Tibial nerve (tissue), 4 donors: ENCODE results near the gene TP53. TPM values are rescaled to one million over a fixed set of nuclear protein-coding genes. Genes with fewer than 3 reads are reported as not detected.

ENCODE experiments used
- DNase-seq, 2 donors: peaks; one replicate each; pipeline ENCODE4 v3.0.0-alpha.2; 2019; ENCODE audit warnings: low spot score in 2 of 2
- H3K27ac ChIP-seq, 4 donors: fragments of 200-600 bp; sonication (generic) in 3 of 4; one replicate each; pipeline ENCODE4 v1.5.1; 2017 to 2019; ENCODE audit warnings: mild to moderate bottlenecking in 1 of 4
- H3K27me3 ChIP-seq, 2 donors: fragments of 200-600 bp; sonication (generic) in 1 of 2; one replicate each; pipeline versions ENCODE4 v1.5.1 to v1.6.0; 2017 to 2019
- H3K36me3 ChIP-seq, 3 donors: fragments of 200-600 bp; sonication (generic); one replicate each; pipeline ENCODE4 v1.5.1; 2018 to 2019
- H3K4me1 ChIP-seq, 4 donors: fragments of 200-600 bp; sonication (generic) in 3 of 4; one replicate each; pipeline ENCODE4 v1.5.1; 2017 to 2019
- H3K4me3 ChIP-seq, 4 donors: fragments of 200-600 bp; sonication (generic) in 3 of 4; one replicate each; pipeline ENCODE4 v1.5.1; 2017 to 2019; ENCODE audit warnings: mild to moderate bottlenecking in 1 of 4, moderate library complexity in 1 of 4
- H3K9me3 ChIP-seq, 4 donors: fragments of 200-600 bp; sonication (generic) in 3 of 4; one replicate each; pipeline ENCODE4 v1.5.1; 2017 to 2019
- CTCF ChIP-seq, 5 experiments: fragments of 200-600 bp in 3 of 5; fragments of 450-650 bp in 2 of 5; sonication (generic) in 3 of 5; IDR thresholded peaks; one replicate each; pipeline ENCODE4 v1.5.1; 2016 to 2019; ENCODE audit warnings: antibody characterized with exemption in 5 of 5, mild to moderate bottlenecking in 3 of 5, moderate library complexity in 2 of 5
- EP300 ChIP-seq, 2 donors: sonication (generic); formaldehyde crosslinking; IDR thresholded peaks; one replicate each; pipeline ENCODE4 v1.6.1; 2017; ENCODE audit warnings: antibody characterized with exemption in 2 of 2, mild to moderate bottlenecking in 1 of 2
- POLR2A ChIP-seq, 2 donors: fragments of 450-650 bp; IDR thresholded peaks; one replicate each; pipeline ENCODE4 v1.6.1; 2017; ENCODE audit warnings: antibody characterized with exemption in 2 of 2, mild to moderate bottlenecking in 2 of 2, moderate library complexity in 2 of 2
- WGBS, 2 donors: methylation state at CpG; one replicate each; pipeline ENCODE4 v1.1.5; 2018; 5-methylcytosine and 5-hydroxymethylcytosine counted together
- total RNA-seq, 4 donors: library from RNA; depleted of rRNA; stranded (reverse); fragments of >200 nt; gene quantifications; one replicate each; pipeline ENCODE4 v1.1.0, GENCODE V29; 2016

TP53 gene
- total RNA-seq, 4 donors from 2014 or later, result 26.7 to 32.1 (median 30.0) TPM

- DNase-seq, result peak; percentile 96 to 98
- Histone ChIP-seq H3K4me3 (peak within 1 kb of the TSS; percentile 80 to 85 (median 80)), H3K9me3 (no peaks in the 10 kb centered on the region), H3K36me3 (peaks cover 0 to 31% (median 0%) of the 10 kb centered on the region in 3 donors), H3K4me1 (peaks cover 4 to 40% (median 18%) of the 10 kb centered on the region in 4 donors), H3K27ac (peak within 1 kb of the TSS; percentile 92 to 98 (median 98)), H3K27me3 (no peaks in the 10 kb centered on the region)
- 0% methylated on average over 45 to 48 of the region's 51 CpGs for WGBS, 2 donors
- peak; percentile 91 to 92 for TF ChIP-seq EP300 (IDR thresholded peaks at IDR 0.05)
- TF ChIP-seq POLR2A (IDR thresholded peaks at IDR 0.05), result no peak
- peak; percentile 95 to 100 (median 97) for TF ChIP-seq CTCF (IDR thresholded peaks at IDR 0.05)
Observed at GRCh38 chr17:7687908-7688807, 868 bp upstream of the TP53 start, which contains the start of gene WRAP53. TSS of gene WRAP53 (plus strand) at chr17:7688477. CDS start at chr17:7688649, 172 bp downstream.

- Histone ChIP-seq H3K36me3 (peaks cover 0 to 14% (median 0%) of the 10 kb centered on the region in 3 donors), H3K27me3 (no peaks in the 10 kb centered on the region), H3K9me3 (no peaks in the 10 kb centered on the region), H3K27ac (peak overlapping the region; percentile 92 to 98 (median 98)), H3K4me3 (peak overlapping the region; percentile 80 to 85 (median 80)), H3K4me1 (peaks cover 4 to 40% (median 18%) of the 10 kb centered on the region in 4 donors)
- peak in 2 of 5 experiments; percentile 7 to 34 for TF ChIP-seq CTCF (IDR thresholded peaks at IDR 0.05)
- TF ChIP-seq POLR2A (IDR thresholded peaks at IDR 0.05), result peak; percentile 84 to 90
- TF ChIP-seq EP300 (IDR thresholded peaks at IDR 0.05), result peak in 1 of 2 donors; percentile 86
- DNase-seq, result peak; percentile 56 to 66
- WGBS, 2 donors, result 0 to 1% methylated on average over 30 of the region's 30 CpGs
Observed at GRCh38 chr17:7686222-7687071, 843 bp downstream of the TP53 start.

- peak in 1 of 5 experiments; percentile 12 for TF ChIP-seq CTCF (IDR thresholded peaks at IDR 0.05)
- TF ChIP-seq POLR2A (IDR thresholded peaks at IDR 0.05), result peak; percentile 57 to 63
- peak; percentile 72 to 97 for TF ChIP-seq EP300 (IDR thresholded peaks at IDR 0.05)
- peak; percentile 76 to 86 for DNase-seq
- 3 to 5% methylated on average over 44 of the region's 44 CpGs for WGBS, 2 donors
- no peaks in the 10 kb centered on the region for H3K9me3 ChIP-seq
- H3K27ac ChIP-seq, result peak overlapping the region; percentile 92 to 98 (median 98)
- H3K27me3 ChIP-seq, result no peaks in the 10 kb centered on the region
- H3K4me1 ChIP-seq, result peaks cover 4 to 40% (median 18%) of the 10 kb centered on the region in 4 donors
- H3K4me3 ChIP-seq, result peak overlapping the region; percentile 80 to 85 (median 80)
- peaks cover 0 to 6% (median 0%) of the 10 kb centered on the region in 3 donors for H3K36me3 ChIP-seq
Observed at GRCh38 chr17:7685533-7686221, 1.6 kb downstream of the TP53 start.

- TF ChIP-seq CTCF (IDR thresholded peaks at IDR 0.05) (no peak), EP300 (IDR thresholded peaks at IDR 0.05) (no peak), POLR2A (IDR thresholded peaks at IDR 0.05) (no peak)
- WGBS, 2 donors, result 58 to 59% methylated on average over 15 of the region's 15 CpGs
- Histone ChIP-seq H3K27ac (peak overlapping the region; percentile 92 to 98 (median 98)), H3K36me3 (no peaks in the 10 kb centered on the region), H3K9me3 (no peaks in the 10 kb centered on the region), H3K27me3 (no peaks in the 10 kb centered on the region), H3K4me1 (peaks cover 4 to 40% (median 18%) of the 10 kb centered on the region in 4 donors), H3K4me3 (peak overlapping the region; percentile 80 to 85 (median 80))
- no peak for DNase-seq
Observed at GRCh38 chr17:7684851-7685532, 2.3 kb downstream of the TP53 start.
